HEK293 (cell line): ENCODE data around the gene WDR19.
"Not testable (repeated sequence)": the region's sequence is repeated elsewhere in the genome, so short reads cannot be mapped to it uniquely, and the experiment has no call there.

Experiments used
- CTCF ChIA-PET: fragments of 350-600 bp; formaldehyde crosslinking; extraction: SDS; loops from one replicate; lab custom pipeline; 2021; ENCODE audit warnings: antibody characterized with exemption; lab: Yijun Ruan, JAX
- POLR2A ChIA-PET: fragments of 300-600 bp; formaldehyde crosslinking; extraction: SDS; loops from one replicate; lab custom pipeline; 2020; ENCODE audit warnings: antibody characterized with exemption, inconsistent platforms; lab: Yijun Ruan, JAX
- H3K27ac ChIP-seq: fragments of 200-500 bp; sonication (Bioruptor generic); 2 replicates; pipeline ENCODE4 v1.5.1; 2014; ENCODE audit warnings: low read depth, low read length, control low read depth, inconsistent platforms; ENCODE audit errors: extremely low read depth
- H3K36me3 ChIP-seq, 2 experiments: fragments of 200-500 bp in 1 of 2; sonication (Bioruptor generic) in 1 of 2; 1 replicate in 1 of 2; 2 replicates in 1 of 2; pipeline ENCODE4 v1.5.1; 2014 to 2017; ENCODE audit warnings: inconsistent platforms in 2 of 2, low read length in 2 of 2; ENCODE audit not compliant: control insufficient read depth in 2 of 2, insufficient read depth in 1 of 2
- H3K4me1 ChIP-seq: fragments of 200-500 bp; sonication (Bioruptor generic); 2 replicates; pipeline ENCODE4 v1.5.1; 2014; ENCODE audit warnings: mild to moderate bottlenecking, low read length, inconsistent platforms; ENCODE audit not compliant: control insufficient read depth, insufficient read depth
- H3K4me3 ChIP-seq: 2 replicates; pipeline ENCODE4 v1.5.1; 2011; ENCODE audit warnings: low read depth, mild to moderate bottlenecking, control low read depth, low read length, moderate library complexity
- H3K9me3 ChIP-seq: fragments of 200-500 bp; sonication (Bioruptor generic); 2 replicates; pipeline ENCODE4 v1.5.1; 2014; ENCODE audit warnings: low read depth, low read length, inconsistent platforms; ENCODE audit not compliant: control insufficient read depth, insufficient read depth
- BCL11B ChIP-seq: fragments of 450-650 bp; formaldehyde crosslinking; IDR thresholded peaks from 2 replicates; pipeline ENCODE4 v1.5.1; 2016; ENCODE audit warnings: low read depth, missing biosample characterization, missing genetic modification characterization
- KLF1 ChIP-seq: fragments of 450-650 bp; formaldehyde crosslinking; IDR thresholded peaks from 2 replicates; pipeline ENCODE4 v1.5.1; 2016; ENCODE audit warnings: missing biosample characterization, missing genetic modification characterization
- KLF16 ChIP-seq: fragments of 450-650 bp; formaldehyde crosslinking; IDR thresholded peaks from 2 replicates; pipeline ENCODE4 v1.5.1; 2017; ENCODE audit warnings: missing biosample characterization, missing genetic modification characterization
- OVOL3 ChIP-seq: fragments of 450-650 bp; formaldehyde crosslinking; IDR thresholded peaks from 2 replicates; pipeline ENCODE4 v1.5.1; 2016; ENCODE audit warnings: missing biosample characterization, missing genetic modification characterization
- ZBTB11 ChIP-seq: fragments of 450-650 bp; formaldehyde crosslinking; conservative IDR thresholded peaks from 2 replicates; pipeline ENCODE4 v1.5.1; 2016; ENCODE audit warnings: low read depth, missing biosample characterization, missing genetic modification characterization
- ZBTB20 ChIP-seq: fragments of 450-650 bp; formaldehyde crosslinking; IDR thresholded peaks from 2 replicates; pipeline ENCODE4 v1.5.1; 2016; ENCODE audit warnings: missing biosample characterization, missing genetic modification characterization
- ZBTB21 ChIP-seq: fragments of 450-650 bp; formaldehyde crosslinking; IDR thresholded peaks from 2 replicates; pipeline ENCODE4 v1.5.1; 2017; ENCODE audit warnings: missing biosample characterization, missing genetic modification characterization
- ZBTB8A ChIP-seq: fragments of 450-650 bp; formaldehyde crosslinking; IDR thresholded peaks from 2 replicates; pipeline ENCODE4 v1.5.1; 2016; ENCODE audit warnings: missing biosample characterization, missing genetic modification characterization
- ZFHX2 ChIP-seq: fragments of 450-650 bp; formaldehyde crosslinking; conservative IDR thresholded peaks from 2 replicates; pipeline ENCODE4 v1.5.1; 2016; ENCODE audit warnings: missing biosample characterization, missing genetic modification characterization
- ZNF10 ChIP-seq: fragments of 450-650 bp; formaldehyde crosslinking; IDR thresholded peaks from 2 replicates; pipeline ENCODE4 v1.5.1; 2017; ENCODE audit warnings: missing biosample characterization, missing genetic modification characterization
- ZNF140 ChIP-seq: fragments of 450-650 bp; formaldehyde crosslinking; IDR thresholded peaks from 2 replicates; pipeline ENCODE4 v1.5.1; 2016; ENCODE audit warnings: missing biosample characterization, missing genetic modification characterization
- ZNF23 ChIP-seq: fragments of 450-650 bp; formaldehyde crosslinking; IDR thresholded peaks from 2 replicates; pipeline ENCODE4 v1.5.1; 2016; ENCODE audit warnings: missing biosample characterization, missing genetic modification characterization, borderline replicate concordance
- ZNF266 ChIP-seq: fragments of 450-650 bp; formaldehyde crosslinking; IDR thresholded peaks from 2 replicates; pipeline ENCODE4 v1.5.1; 2016; ENCODE audit warnings: missing biosample characterization, missing genetic modification characterization, low read depth
- ZNF292 ChIP-seq: fragments of 450-650 bp; formaldehyde crosslinking; IDR thresholded peaks from 2 replicates; pipeline ENCODE4 v1.5.1; 2016; ENCODE audit warnings: low read depth, missing biosample characterization, missing genetic modification characterization, borderline replicate concordance
- ZNF391 ChIP-seq: fragments of 450-650 bp; formaldehyde crosslinking; IDR thresholded peaks from 2 replicates; pipeline ENCODE4 v1.5.1; 2016; ENCODE audit warnings: low read depth, missing biosample characterization, missing genetic modification characterization, borderline replicate concordance
- ZNF394 ChIP-seq: fragments of 450-650 bp; formaldehyde crosslinking; IDR thresholded peaks from 2 replicates; pipeline ENCODE4 v1.5.1; 2016; ENCODE audit warnings: missing biosample characterization, missing genetic modification characterization, mild to moderate bottlenecking, moderate library complexity, borderline replicate concordance
- ZNF426 ChIP-seq: fragments of 450-650 bp; formaldehyde crosslinking; IDR thresholded peaks from 2 replicates; pipeline ENCODE4 v1.5.1; 2017; ENCODE audit warnings: missing biosample characterization, missing genetic modification characterization, mild to moderate bottlenecking, inconsistent platforms, moderate library complexity
- ZNF521 ChIP-seq: fragments of 450-650 bp; formaldehyde crosslinking; IDR thresholded peaks from 2 replicates; pipeline ENCODE4 v1.5.1; 2017; ENCODE audit warnings: missing biosample characterization, mild to moderate bottlenecking, missing genetic modification characterization
- ZNF555 ChIP-seq: fragments of 450-650 bp; formaldehyde crosslinking; conservative IDR thresholded peaks from 2 replicates; pipeline ENCODE4 v1.5.1; 2017; ENCODE audit warnings: missing biosample characterization, mild to moderate bottlenecking, missing genetic modification characterization, inconsistent platforms
- ZNF558 ChIP-seq: fragments of 450-650 bp; formaldehyde crosslinking; IDR thresholded peaks from 2 replicates; pipeline ENCODE4 v1.5.1; 2016; ENCODE audit warnings: missing biosample characterization, missing genetic modification characterization
- ZNF561 ChIP-seq: fragments of 450-650 bp; IDR thresholded peaks from 2 replicates; pipeline ENCODE4 v1.5.1; 2018; ENCODE audit warnings: missing biosample characterization, missing genetic modification characterization, borderline replicate concordance
- ZNF571 ChIP-seq: fragments of 450-650 bp; formaldehyde crosslinking; IDR thresholded peaks from 2 replicates; pipeline ENCODE4 v1.5.0; 2017; ENCODE audit warnings: missing biosample characterization, missing genetic modification characterization
- ZNF600 ChIP-seq: fragments of 450-650 bp; formaldehyde crosslinking; IDR thresholded peaks from 2 replicates; pipeline ENCODE4 v1.5.1; 2016; ENCODE audit warnings: missing biosample characterization, missing genetic modification characterization
- ZNF623 ChIP-seq: fragments of 450-650 bp; formaldehyde crosslinking; IDR thresholded peaks from 2 replicates; pipeline ENCODE4 v1.5.1; 2016; ENCODE audit warnings: missing biosample characterization, missing genetic modification characterization
- ZNF768 ChIP-seq: fragments of 450-650 bp; formaldehyde crosslinking; IDR thresholded peaks from 2 replicates; pipeline ENCODE4 v1.5.1; 2018; ENCODE audit warnings: missing biosample characterization, mild to moderate bottlenecking, missing genetic modification characterization
- ZXDB ChIP-seq: fragments of 450-650 bp; formaldehyde crosslinking; IDR thresholded peaks from 2 replicates; pipeline ENCODE4 v1.5.1; 2016; ENCODE audit warnings: missing biosample characterization, missing genetic modification characterization
- TF ChIP-seq, protein P1 (sequence below): fragments of 450-650 bp; IDR thresholded peaks from 2 replicates; pipeline ENCODE4 v1.5.1; 2018; ENCODE audit warnings: missing biosample characterization, missing genetic modification characterization
- TF ChIP-seq, protein P2 (sequence below): fragments of 450-650 bp; formaldehyde crosslinking; conservative IDR thresholded peaks from 2 replicates; pipeline ENCODE4 v1.5.1; 2016; ENCODE audit warnings: low read depth, missing biosample characterization, missing genetic modification characterization

The WDR19 gene

DNA sequence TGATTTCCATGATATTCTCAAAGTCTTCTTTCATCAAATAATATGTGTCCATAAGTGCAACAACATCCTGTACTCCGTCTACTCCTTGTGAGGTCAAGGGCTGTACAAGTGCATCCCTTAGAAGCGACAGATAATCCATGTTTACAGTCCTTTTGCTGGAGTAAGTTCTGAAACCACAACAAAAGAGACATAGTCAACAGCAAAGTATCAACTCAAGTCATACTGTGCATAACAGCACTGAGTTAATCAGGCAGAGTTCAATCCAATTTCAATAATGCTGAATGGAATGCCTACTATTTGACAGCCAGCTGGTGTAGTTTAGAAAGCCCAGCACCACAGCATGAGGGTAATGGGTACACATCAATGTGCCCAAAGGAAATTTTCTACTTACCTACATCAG is 109.4 kb downstream of the WDR19 start:
- no peak overlapping the region for H3K4me3 ChIP-seq
- no peaks in the 10 kb centered on the region for H3K4me1 ChIP-seq
- H3K36me3 ChIP-seq, result peaks cover 13 to 86% of the 10 kb centered on the region in 2 experiments
- H3K9me3 ChIP-seq, result no peaks in the 10 kb centered on the region
- TF ChIP-seq, protein P1, sequence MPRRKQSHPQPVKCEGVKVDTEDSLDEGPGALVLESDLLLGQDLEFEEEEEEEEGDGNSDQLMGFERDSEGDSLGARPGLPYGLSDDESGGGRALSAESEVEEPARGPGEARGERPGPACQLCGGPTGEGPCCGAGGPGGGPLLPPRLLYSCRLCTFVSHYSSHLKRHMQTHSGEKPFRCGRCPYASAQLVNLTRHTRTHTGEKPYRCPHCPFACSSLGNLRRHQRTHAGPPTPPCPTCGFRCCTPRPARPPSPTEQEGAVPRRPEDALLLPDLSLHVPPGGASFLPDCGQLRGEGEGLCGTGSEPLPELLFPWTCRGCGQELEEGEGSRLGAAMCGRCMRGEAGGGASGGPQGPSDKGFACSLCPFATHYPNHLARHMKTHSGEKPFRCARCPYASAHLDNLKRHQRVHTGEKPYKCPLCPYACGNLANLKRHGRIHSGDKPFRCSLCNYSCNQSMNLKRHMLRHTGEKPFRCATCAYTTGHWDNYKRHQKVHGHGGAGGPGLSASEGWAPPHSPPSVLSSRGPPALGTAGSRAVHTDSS (tag by site-specific recombination), result no peak
- TF ChIP-seq ZNF600 (tag by site-specific recombination), result no peak
- no peak for TF ChIP-seq ZNF571
- TF ChIP-seq KLF16 (tag by site-specific recombination), result no peak
- no peak for TF ChIP-seq ZFHX2 (tag by site-specific recombination)
- TF ChIP-seq ZNF768 (tag by site-specific recombination), result no peak
- no peak for TF ChIP-seq BCL11B (tag by site-specific recombination)
- TF ChIP-seq ZBTB21 (tag by site-specific recombination), result no peak
- TF ChIP-seq KLF1 (tag by site-specific recombination), result no peak
- TF ChIP-seq OVOL3, result no peak
- no peak for TF ChIP-seq ZNF391 (tag by site-specific recombination)
- TF ChIP-seq ZNF561 (tag by site-specific recombination), result no peak
- TF ChIP-seq ZNF10 (tag by site-specific recombination), result no peak
- TF ChIP-seq ZBTB20 (tag by site-specific recombination), result no peak
- no peak for TF ChIP-seq ZNF23
- TF ChIP-seq ZNF521 (tag by site-specific recombination), result no peak
- no peak overlapping the region for H3K27ac ChIP-seq
- CTCF ChIA-PET, result no interaction called here
- POLR2A ChIA-PET, result no interaction called here

DNA sequence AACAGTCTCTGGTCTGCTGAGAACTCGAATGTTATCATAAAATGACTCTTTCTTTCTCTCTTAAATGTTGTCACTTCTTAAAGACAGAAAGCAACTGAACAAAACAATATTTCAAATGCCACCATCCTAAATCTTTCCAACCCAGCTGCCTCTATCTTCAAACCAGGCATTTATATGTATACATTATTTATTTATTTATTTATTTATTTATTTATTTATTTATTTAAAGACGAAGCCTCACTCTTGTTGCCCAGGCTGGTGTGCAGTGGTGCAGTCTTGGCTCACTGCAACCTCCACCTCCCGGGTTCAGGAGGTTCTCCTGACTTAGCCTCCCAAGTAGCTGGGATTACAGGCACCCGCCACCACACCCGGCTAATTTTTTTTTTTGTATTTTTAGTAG is 110.1 kb downstream of the WDR19 start:
- H3K4me3 ChIP-seq, H3K9me3 ChIP-seq, POLR2A ChIA-PET, CTCF ChIA-PET, H3K27ac ChIP-seq, H3K4me1 ChIP-seq: not testable (repeated sequence)
- H3K36me3 ChIP-seq, result peaks cover 13 to 79% of the 10 kb centered on the region in 2 experiments
- TF ChIP-seq ZBTB8A (peak; percentile 69), ZNF266 (peak; percentile 34; the same call in 1 of the 2 replicates), ZNF140 (tag by site-specific recombination) (peak; percentile 56; the same call in 1 of the 2 replicates), ZXDB (tag by site-specific recombination) (0 out of 2 replicates have a peak, but pooled peaks have one; percentile 34), ZNF426 (tag by site-specific recombination) (peak; percentile 71), ZNF623 (tag by site-specific recombination) (peak; percentile 66), ZNF394 (tag by site-specific recombination) (peak; percentile 91), ZNF292 (tag by site-specific recombination) (peak; percentile 30; the same call in 1 of the 2 replicates), ZNF555 (tag by site-specific recombination) (peak; percentile 71), ZBTB11 (peak; percentile 50; the same call in 1 of the 2 replicates), ZNF558 (tag by site-specific recombination) (peak; percentile 61; the same call in 1 of the 2 replicates)
- TF ChIP-seq, protein P2, sequence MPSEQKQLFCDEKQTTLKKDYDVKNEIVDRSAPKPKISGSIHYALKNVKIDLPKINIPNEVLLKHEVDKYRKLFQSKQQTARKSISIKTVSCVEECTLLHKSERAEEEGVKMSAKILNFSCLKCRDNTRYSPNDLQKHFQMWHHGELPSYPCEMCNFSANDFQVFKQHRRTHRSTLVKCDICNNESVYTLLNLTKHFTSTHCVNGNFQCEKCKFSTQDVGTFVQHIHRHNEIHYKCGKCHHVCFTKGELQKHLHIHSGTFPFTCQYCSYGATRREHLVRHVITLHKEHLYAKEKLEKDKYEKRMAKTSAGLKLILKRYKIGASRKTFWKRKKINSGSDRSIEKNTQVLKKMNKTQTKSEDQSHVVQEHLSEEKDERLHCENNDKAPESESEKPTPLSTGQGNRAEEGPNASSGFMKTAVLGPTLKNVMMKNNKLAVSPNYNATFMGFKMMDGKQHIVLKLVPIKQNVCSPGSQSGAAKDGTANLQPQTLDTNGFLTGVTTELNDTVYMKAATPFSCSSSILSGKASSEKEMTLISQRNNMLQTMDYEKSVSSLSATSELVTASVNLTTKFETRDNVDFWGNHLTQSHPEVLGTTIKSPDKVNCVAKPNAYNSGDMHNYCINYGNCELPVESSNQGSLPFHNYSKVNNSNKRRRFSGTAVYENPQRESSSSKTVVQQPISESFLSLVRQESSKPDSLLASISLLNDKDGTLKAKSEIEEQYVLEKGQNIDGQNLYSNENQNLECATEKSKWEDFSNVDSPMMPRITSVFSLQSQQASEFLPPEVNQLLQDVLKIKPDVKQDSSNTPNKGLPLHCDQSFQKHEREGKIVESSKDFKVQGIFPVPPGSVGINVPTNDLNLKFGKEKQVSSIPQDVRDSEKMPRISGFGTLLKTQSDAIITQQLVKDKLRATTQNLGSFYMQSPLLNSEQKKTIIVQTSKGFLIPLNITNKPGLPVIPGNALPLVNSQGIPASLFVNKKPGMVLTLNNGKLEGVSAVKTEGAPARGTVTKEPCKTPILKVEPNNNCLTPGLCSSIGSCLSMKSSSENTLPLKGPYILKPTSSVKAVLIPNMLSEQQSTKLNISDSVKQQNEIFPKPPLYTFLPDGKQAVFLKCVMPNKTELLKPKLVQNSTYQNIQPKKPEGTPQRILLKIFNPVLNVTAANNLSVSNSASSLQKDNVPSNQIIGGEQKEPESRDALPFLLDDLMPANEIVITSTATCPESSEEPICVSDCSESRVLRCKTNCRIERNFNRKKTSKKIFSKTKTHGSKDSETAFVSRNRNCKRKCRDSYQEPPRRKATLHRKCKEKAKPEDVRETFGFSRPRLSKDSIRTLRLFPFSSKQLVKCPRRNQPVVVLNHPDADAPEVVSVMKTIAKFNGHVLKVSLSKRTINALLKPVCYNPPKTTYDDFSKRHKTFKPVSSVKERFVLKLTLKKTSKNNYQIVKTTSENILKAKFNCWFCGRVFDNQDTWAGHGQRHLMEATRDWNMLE (tag by site-specific recombination), result peak; percentile 79
